ENCODE results near the gene C19orf67.

C19orf67 gene

GRCh38 chr19:14106840-14107239 lies 21.3 kb upstream of the C19orf67 start:
- TF ChIP-seq, protein P1, sequence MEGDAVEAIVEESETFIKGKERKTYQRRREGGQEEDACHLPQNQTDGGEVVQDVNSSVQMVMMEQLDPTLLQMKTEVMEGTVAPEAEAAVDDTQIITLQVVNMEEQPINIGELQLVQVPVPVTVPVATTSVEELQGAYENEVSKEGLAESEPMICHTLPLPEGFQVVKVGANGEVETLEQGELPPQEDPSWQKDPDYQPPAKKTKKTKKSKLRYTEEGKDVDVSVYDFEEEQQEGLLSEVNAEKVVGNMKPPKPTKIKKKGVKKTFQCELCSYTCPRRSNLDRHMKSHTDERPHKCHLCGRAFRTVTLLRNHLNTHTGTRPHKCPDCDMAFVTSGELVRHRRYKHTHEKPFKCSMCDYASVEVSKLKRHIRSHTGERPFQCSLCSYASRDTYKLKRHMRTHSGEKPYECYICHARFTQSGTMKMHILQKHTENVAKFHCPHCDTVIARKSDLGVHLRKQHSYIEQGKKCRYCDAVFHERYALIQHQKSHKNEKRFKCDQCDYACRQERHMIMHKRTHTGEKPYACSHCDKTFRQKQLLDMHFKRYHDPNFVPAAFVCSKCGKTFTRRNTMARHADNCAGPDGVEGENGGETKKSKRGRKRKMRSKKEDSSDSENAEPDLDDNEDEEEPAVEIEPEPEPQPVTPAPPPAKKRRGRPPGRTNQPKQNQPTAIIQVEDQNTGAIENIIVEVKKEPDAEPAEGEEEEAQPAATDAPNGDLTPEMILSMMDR (IDR thresholded peaks at IDR 0.05), result no peak

- TF ChIP-seq, protein P1 (IDR thresholded peaks at IDR 0.05), result no peak
Observed at GRCh38 chr19:14105680-14106079, 20.1 kb upstream of the C19orf67 start.

DNA sequence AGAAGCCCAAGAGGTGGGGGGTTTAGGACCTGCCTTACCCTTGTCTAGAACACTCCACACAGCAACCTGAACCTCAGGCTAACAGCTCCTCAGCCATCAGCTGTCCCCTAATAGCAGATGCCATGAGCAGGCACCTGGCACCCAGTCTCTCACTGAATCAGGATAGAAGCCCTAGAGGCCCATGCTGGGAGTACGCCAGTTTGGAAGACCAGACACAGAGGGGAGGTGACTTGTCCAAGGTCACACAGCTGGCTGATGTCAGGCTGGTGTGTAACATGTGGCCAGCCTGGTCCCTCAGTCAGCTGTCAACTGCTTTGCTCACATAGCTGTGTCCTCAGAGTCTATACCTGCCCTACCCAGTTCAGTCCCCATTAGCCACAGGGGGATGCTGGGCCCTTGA lies 17.7 kb upstream of the C19orf67 start:
- TF ChIP-seq, protein P1 (IDR thresholded peaks at IDR 0.05), result no peak

- TF ChIP-seq, protein P1 (IDR thresholded peaks at IDR 0.05), result no peak
Observed at GRCh38 chr19:14102756-14103155, 17.2 kb upstream of the C19orf67 start.

- TF ChIP-seq, protein P1 (IDR thresholded peaks at IDR 0.05), result no peak
Observed at GRCh38 chr19:14102102-14102696, 16.6 kb upstream of the C19orf67 start.

DNA sequence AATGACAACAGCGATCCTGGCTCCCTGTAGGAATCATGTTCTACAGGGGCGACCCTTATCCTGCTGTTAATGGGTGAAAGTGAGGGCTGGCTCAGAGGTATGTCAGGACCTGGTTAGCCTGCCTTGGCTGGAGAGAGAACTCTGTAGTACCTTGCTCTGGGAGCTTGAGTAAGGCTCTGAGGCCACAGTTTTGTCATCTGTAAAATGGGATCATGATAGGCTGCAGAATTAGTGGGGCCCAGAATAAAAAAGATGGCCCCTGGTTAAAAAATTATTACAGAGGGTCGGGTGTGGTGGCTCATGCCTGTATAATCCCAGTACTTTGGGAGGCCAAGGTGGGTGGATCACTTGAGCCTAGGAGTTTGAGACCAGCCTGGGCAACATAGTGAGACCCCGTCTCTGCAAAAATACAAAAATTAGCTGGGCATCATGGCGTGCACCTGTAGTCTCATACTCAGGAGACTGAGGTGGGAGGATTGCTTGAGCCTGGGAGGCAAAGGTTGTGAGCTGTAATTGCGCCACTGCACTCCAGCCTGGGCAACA lies 15.5 kb upstream of the C19orf67 start:
- TF ChIP-seq, protein P1 (IDR thresholded peaks at IDR 0.05), result no peak

DNA sequence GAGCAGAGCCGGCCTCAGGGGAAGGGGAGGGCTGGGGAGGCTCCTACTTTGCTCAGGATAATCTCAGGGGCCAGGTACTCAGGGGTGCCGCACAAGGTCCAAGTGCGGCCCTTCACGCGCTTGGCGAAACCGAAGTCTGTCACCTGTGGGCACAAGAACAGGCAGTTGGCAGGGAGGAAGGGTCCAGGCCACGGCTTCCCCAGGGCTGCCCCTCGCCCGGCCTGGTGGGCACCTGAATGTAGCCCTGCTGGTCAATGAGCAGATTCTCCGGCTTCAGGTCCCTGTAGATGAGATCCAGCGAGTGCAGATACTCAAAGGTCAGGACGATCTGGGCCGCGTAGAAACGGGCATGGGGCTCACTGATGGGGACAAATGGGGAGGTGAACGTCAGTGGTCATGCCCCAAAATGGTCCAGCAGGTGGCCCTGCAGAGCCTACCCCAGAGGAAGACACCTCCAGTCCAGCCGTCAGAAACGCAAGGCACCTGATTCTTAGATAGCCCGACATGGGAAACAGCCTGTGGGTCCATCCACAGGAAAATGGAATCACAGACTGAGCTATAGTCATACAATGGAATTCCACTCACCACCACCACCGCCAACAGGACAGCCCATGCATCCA lies 12.1 kb upstream of the C19orf67 start:
- TF ChIP-seq, protein P1 (IDR thresholded peaks at IDR 0.05), result no peak

All from LNCAP (cell line).